GM18505 (cell line): ENCODE results near the gene GGTLC3.
"Not testable (repeated sequence)": the region's sequence is repeated elsewhere in the genome, so short reads cannot be mapped to it uniquely, and the experiment has no call there.

Source experiments
- ATAC-seq: cut with Tn5 transposase; IDR thresholded peaks from one replicate; pipeline ENCODE4 v1.9.1; 2021; ENCODE audit not compliant: unreplicated experiment

The GGTLC3 gene

DNA sequence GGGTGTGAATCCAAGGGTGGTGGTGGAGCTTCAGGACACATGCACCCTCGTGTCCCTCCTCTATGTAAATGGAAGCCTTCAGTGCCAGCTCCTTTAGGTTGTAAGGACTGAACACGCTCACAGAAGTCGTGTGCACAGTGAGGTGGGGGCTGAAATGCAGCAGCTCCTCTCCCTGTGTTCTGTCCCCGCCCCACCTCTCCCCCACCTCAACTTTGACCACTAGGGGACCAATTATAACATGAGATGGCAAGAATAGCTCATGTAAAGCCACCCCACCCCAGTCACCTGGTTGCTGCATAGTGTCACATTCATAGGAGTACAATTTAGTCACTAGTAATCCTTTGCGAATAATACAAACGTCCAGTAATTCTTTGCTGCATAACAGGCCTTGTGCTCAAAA, 4.8 kb upstream of the GGTLC3 start:
- ATAC-seq, result not testable (repeated sequence)

DNA sequence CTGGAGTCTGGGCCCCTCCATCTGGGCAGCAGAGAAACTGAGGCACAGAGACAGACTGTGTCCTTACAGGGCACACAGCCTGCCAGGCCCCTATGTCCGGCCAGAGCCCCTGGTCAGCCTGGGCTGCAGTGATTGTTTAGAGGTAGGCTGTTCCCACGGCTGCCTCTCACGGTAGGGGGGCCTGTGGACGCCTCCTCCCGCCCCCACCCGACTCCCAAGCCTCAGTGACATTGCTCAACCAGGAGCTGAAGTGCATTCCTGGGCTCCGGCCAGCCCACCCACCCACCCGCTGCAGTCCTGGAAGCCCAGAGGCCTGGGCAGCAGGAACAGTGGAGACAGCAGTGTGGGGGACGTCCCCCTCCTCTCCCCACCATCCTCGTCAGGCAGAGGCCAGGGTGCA, 4.5 kb downstream of the GGTLC3 start:
- ATAC-seq, result not testable (repeated sequence)

DNA sequence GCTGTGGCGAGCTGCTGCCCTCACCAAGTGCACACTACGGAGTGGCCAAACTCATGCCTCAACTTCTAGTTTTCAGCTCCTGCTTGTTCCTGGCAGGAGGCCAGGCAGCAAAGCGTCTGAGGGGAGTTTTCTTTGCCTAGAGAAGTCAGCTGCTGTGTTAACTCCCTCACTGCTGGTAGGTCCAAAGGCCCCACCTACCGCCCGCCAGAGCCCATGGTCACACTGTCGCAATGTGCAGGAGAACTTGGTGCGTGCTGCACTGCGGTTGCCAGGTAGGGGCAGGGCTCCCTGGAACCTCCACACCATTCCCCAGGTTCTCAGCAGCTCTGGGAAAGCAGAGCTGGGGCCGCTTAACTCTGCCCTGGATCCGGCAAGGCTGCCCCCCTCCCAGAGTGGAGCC, 5.6 kb downstream of the GGTLC3 start:
- not testable (repeated sequence) for ATAC-seq

DNA sequence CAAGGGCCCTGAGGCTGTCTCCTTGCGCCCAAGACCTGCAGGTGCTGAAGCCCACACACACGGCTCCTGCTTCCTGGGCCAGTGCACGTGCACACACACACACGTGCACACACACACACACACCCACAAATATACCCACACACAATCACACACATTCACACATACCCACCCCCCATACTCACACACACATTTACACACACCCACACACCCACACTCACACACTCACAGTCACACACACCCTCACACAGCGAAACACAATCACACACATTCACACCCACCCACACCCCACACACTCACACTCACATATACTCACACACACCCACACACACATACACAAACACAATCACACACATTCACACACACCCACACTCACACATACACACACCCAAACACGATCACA, 6.6 kb downstream of the GGTLC3 start:
- not testable (repeated sequence) for ATAC-seq

DNA sequence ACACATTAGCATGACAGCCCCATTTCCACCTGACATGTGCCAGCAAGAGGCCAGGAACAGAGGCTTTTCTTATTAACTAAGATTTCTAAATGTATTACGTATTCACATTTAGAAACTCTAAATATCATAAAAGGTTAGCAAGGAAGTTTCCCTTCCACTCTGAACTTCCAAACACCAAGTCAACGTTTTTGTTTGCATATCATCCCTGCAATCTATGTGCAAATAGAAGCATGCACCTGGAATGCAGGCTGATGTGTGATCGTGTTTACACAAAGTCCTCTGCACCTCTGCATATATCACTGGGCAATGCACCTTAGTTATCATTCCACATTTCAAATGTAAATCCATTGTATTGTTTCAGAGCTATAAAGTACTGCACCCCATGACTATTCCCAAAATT, 21.7 kb downstream of the GGTLC3 start:
- not testable (repeated sequence) for ATAC-seq
